Hematopoietic multipotent progenitor cell treated with erythropoietin and hydrocortisone succinate and interleukin-3 and kit ligand, for 4 days (in vitro differentiated cells): ENCODE data around the gene PARP14.
"Not testable (repeated sequence)": the region's sequence is repeated elsewhere in the genome, so short reads cannot be mapped to it uniquely, and the experiment has no call there.

Source experiments
- DNase-seq: peaks from one replicate; pipeline ENCODE4 v3.0.0-alpha.2; 2015

PARP14 gene

GRCh38 chr3:122680475-122681283 is at the start of gene PARP14:
Gene PARP14, plus strand, starts transcription at chr3:122680839. Its CDS starts 45 bp downstream, at chr3:122680884.
- peak; percentile 85 for DNase-seq

- no peak for DNase-seq
These were observed 44.9 kb upstream of the PARP14 start for GRCh38 chr3:122635789-122636188.

- DNase-seq: no peak
These were observed 43.9 kb upstream of the PARP14 start for GRCh38 chr3:122636697-122637096.

- DNase-seq: no peak
These were observed 40.1 kb upstream of the PARP14 start for GRCh38 chr3:122640437-122640999.

GRCh38 chr3:122642935-122643334 is 37.7 kb upstream of the PARP14 start:
- DNase-seq: peak; percentile 13

GRCh38 chr3:122646146-122646988 is 34.3 kb upstream of the PARP14 start:
- DNase-seq: no peak

GRCh38 chr3:122651233-122651907 is 29.3 kb upstream of the PARP14 start:
- DNase-seq: not testable (repeated sequence)

- not testable (repeated sequence) for DNase-seq
These were observed 28.7 kb upstream of the PARP14 start for GRCh38 chr3:122651962-122652361.

- not testable (repeated sequence) for DNase-seq
These were observed 22.3 kb upstream of the PARP14 start for GRCh38 chr3:122658336-122658735.

- DNase-seq: peak; percentile 16
These were observed 20.2 kb upstream of the PARP14 start for GRCh38 chr3:122660297-122660974.

- DNase-seq: no peak
These were observed 19.0 kb upstream of the PARP14 start for GRCh38 chr3:122661633-122662032.

- no peak for DNase-seq
These were observed 18.1 kb upstream of the PARP14 start for GRCh38 chr3:122662505-122662904.

- no peak for DNase-seq
These were observed 15.3 kb upstream of the PARP14 start for GRCh38 chr3:122665226-122665786.

GRCh38 chr3:122665881-122666280 is 14.8 kb upstream of the PARP14 start:
- DNase-seq: no peak

- no peak for DNase-seq
These were observed 11.5 kb upstream of the PARP14 start for GRCh38 chr3:122668930-122669730.

GRCh38 chr3:122671553-122671952 is 9.1 kb upstream of the PARP14 start:
- no peak for DNase-seq

GRCh38 chr3:122674339-122674738 is 6.3 kb upstream of the PARP14 start:
- DNase-seq: no peak

- no peak for DNase-seq
These were observed 3.9 kb upstream of the PARP14 start for GRCh38 chr3:122676759-122677158.

GRCh38 chr3:122677216-122677615 is 3.4 kb upstream of the PARP14 start:
- DNase-seq: no peak

- no peak for DNase-seq
These were observed 2.1 kb upstream of the PARP14 start for GRCh38 chr3:122678506-122678905.
